HEK293 (cell line): ENCODE data around the gene IQSEC1.

Experiments used
- CTCF ChIP-seq: fragments of 450-650 bp; formaldehyde crosslinking; IDR thresholded peaks from 2 replicates; pipeline ENCODE4 v1.5.1; 2016; ENCODE audit warnings: missing biosample characterization, missing genetic modification characterization
- MEIS1 ChIP-seq: sonication (generic); formaldehyde crosslinking; IDR thresholded peaks from 2 replicates; pipeline ENCODE4 v1.8.1; 2022; ENCODE audit warnings: missing genetic modification reagents, mild to moderate bottlenecking, borderline replicate concordance
- ZBTB11 ChIP-seq: fragments of 450-650 bp; formaldehyde crosslinking; conservative IDR thresholded peaks from 2 replicates; pipeline ENCODE4 v1.5.1; 2016; ENCODE audit warnings: low read depth, missing biosample characterization, missing genetic modification characterization
- ZNF274 ChIP-seq, 2 experiments: fragments of 200-500 bp in 1 of 2; fragments of 450-650 bp in 1 of 2; sonication (Bioruptor generic) in 1 of 2; formaldehyde crosslinking in 1 of 2; IDR thresholded peaks; 2 replicates each; pipeline versions ENCODE4 v1.5.1 to v1.6.1; 2014 to 2016; ENCODE audit warnings: borderline replicate concordance in 1 of 2, inconsistent platforms in 1 of 2, low read length in 1 of 2, missing biosample characterization in 1 of 2, missing genetic modification characterization in 1 of 2
- ZNF792 ChIP-seq: fragments of 450-650 bp; formaldehyde crosslinking; IDR thresholded peaks from 2 replicates; pipeline ENCODE4 v1.5.1; 2016; ENCODE audit warnings: missing biosample characterization, missing genetic modification characterization

GRCh38 chr3:13075986-13076654 lies 2.9 kb upstream of the IQSEC1 start:
- TF ChIP-seq CTCF (tag by site-specific recombination) (no peak), MEIS1 (CRISPR knock-in tag) (no peak), ZBTB11 (no peak), ZNF274 (IDR thresholded peaks at IDR 0.05; ENCODE audit: low read length) (no peak), ZNF274 (tag by site-specific recombination; IDR thresholded peaks at IDR 0.05; ENCODE audit: borderline replicate concordance) (no peak), ZNF792 (tag by site-specific recombination) (no peak)
